ENCODE measurements around the gene RAD9A.

The RAD9A gene

DNA sequence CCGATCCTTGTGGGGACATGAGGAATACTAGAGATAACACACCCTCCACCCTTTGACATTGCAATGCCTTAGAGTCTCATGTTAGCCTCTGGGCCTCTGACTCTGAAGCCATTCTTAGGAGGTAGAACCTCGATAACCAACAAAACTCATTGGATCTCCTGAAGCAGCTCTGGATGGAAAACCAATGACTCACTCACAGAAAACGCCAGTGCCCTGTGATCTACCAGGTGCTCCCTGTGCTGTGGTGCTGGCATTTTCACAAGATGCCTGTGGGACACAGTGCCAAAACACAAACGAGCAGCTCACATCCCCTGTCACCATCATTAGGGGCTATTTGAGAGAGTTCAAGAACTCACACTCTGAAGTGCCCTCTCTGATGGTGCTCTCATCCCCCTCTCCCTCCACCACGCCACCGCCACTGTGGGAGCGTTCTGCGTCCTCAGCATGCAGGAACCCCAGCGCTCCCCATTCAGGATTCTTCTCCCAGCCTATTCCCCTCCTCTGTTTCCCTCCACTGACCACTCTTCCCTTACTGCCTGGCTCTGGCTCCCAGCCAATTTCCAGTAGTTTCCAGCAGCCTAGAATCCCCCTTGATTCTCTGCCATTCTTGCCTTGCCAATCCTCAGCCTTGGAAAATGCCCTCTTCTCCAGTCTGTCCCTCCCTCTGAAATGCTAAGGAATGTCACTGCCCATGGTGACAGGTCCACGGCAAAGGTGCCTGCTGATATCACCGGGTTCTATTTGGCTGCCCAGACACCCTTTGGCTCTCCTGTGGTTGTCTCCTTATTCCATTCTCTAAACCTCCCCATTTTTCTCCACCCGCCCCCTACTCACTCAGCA, 33.7 kb upstream of the RAD9A start:
- DNase-seq: no peak

DNA sequence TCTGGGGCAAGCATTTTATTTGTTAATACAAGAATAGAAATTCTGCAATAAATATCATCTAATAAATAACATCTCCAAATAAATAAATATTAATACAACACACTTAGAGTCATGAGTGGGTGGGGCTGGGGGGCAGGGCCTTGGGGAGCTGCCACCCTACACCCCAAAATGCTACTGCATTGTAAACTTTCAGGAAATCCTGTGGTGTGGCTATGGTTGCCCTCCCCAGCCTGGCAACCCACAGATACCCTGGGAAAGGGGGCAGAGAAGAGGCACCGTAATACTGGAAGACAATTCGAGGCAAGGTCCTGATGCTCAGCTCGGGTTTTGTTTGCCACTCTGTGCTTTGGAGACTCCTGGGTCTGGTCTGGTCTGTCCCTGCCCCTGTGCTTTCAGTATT, 27.6 kb upstream of the RAD9A start:
- no peak for DNase-seq

DNA sequence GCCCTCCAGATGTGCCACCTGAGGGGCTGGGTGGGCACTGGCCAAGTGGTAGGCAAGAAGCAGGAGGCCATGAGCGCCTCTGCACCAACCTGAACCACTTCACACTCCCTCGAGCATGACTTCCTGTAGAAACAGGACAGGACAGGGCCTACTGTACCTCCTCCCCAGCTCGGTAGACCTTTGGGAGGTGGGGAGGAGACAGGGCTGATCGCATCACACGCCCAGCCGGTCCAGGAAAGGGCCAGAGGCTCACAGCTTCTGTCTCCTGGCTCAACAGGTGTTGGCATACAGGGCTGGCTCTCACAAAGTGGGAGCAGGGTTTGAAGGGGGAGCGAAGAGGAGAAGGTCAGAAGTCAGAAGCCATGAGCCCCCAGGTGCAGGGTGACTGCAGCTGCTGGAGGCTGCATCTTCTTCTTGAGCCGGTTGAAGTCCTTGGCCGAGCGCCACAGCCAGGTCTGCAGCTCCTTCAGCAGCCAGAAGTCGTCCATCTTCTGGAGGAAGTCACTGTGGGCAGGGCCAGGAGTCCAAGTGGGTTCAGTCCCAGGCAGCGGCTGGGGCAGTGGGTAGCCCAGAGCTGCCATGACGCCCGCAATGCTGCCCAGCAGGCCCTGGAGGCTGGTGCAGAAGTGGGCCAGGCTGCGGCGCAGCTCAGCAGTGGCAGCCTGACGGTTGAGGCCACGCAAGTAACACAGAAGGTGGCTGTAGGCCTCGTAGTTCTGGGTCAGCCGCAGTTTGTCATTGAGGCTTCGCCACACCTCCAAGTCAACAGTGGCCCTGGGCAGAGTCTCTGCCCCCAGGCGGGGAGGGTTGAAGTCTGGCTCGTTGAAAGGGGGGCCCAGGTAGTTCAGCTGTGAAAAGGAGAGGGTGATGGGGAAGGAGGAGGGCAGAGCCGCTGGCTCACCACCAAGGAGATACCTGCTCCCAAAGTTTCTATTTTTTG, 26.7 kb upstream of the RAD9A start:
- DNase-seq: no peak

DNA sequence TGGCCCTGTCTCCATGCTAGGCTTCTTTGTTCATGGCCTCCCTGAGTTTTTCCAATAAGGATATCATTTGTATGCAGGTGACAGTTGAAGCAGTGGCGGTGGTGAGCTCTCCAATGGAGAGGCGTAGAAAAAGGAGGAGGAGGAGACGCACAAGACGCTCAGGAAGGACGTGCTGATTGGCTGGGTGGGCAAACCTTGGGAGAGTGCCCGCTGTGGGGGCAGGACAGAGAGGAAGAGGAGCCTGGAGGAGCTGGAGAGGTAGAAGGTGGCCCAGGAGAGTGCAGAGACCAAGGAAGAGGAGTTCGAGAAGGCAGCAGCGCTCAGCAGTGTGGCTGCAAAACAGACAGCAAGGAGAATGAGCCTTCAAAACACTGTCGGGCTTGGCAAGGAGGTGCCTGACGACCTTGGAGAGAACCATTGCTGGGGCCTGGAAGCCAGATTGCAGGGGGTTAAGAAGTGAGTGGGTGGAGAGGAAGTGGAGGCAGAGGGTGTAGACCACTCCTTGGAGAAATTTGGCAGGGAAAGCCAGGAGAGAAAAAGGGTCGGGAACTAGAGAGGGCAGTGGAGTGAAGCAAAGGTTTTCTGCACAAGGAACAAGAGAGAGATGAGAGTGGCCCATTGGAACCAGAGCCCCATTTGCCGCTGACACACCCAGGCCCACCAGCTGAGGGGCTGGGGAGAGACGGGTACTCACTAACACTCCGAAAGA, 25.9 kb upstream of the RAD9A start:
- DNase-seq: no peak

DNA sequence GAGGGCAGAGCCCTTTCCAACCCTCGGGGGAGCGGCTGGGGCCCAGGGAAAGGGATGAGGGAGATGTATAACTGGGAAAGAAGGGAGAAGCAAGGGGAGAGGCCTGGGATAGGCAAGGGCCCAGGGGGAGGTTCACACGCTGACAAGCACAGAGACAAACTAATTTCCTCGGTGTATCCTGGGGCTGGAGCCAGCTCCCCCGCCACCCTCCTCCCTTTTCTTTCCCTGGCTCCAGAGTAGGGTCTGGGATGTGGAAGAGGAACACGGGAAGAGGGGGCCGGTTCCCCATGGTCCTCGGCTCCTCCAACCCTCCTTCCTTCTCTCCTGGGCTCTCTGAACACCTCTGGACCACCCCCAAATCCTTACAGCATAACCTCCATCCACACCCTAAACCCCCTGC, 25.2 kb upstream of the RAD9A start:
- DNase-seq: no peak

DNA sequence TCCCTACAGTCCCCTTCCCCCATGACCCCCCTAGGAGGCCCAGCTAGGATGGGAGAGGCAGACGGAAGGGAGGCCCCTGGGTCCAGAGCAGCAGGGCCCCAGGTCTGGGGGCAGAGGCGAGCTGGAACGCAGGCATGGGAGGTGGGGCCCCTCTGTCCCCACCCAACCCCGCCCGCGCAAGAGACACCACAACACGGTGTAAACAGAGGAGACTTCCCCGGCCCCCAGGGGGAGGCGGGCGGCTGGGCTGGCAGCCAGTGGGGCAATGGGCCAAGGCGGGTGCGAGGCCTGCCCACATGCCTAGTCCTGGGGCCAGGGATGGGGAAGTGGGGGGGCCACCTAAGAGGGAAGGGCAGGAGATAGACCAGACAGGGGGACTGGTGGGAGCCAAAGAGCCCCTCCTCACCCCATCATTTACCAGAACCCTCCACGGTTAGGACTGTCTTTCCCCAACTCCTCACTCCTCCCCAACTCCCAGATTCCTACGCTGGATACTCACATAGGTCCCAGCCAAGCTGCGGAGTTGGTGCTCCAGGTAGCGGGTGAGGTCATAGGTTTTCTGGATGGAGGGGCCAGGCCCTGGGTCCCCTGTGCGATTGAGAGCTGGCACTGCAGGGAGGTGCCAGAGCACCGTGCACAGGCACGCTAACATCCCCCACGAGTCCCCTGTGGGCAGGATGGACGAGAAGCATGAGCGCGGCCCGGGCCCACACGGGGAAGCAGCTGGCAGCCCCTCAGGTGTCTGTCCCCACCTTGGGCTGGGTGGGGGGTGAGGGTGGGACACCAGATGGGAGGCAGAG, 24.6 kb upstream of the RAD9A start:
- DNase-seq: no peak

DNA sequence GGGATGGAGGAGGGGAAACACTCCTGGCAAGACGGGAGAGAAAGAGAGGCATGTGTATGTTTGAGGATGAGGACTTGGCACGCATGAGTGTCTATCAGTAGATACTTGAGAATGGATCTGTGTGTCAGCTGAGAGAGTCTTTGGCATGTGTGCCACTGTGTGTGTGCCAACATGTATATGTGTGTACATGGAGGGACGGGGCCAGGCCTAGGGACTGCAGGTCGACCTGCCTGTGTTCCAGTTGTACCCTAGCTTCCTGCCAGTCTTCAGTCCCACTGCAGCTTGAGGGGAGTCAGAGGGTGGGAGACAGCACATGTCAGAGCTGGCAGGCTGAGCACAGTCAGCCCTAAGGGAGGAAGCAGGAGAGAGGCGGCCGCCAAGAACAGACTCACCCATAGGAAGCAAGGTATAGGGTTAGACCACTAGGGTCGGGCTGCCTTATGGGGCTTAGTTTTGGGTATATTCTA, 24.0 kb upstream of the RAD9A start:
- DNase-seq: no peak

DNA sequence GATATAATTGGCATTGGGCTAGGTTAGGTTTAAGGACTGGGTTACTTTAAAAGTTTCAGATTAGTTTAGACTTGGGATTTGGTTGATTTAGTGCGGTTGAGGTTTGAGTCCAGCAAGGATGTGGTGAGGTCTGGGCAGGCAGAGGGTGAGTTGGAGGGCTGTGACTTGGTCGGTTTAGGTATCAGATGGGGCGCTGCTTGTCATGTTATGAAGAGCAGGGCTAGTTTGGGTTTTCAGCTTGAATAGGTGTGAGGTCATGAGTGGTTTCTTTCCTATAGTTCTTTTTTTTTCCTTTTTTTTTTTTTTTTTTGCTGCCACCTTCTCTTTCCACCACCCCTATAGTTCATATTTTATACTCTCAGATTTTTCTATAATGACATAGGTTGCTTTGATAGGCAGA, 23.2 kb upstream of the RAD9A start:
- DNase-seq: no peak

DNA sequence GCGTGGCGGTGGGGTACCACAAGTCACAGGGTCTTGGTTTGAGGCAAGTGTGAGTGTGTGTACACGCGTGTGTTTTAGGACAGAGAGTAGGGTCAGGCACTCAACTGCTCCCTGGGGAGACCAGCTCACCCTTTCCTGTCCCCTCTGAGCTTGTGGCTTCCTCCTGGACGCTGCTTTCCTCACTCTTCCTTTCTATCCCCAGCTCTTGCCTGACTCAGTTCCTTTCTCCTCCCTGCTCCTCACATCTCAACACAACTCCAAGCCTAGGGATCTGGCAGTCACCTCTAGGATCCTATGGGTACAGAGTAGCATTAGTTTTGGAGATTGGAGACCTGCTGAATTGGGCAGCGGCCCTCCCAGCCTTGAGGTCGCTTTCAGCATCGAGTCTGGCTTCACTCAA, 22.5 kb upstream of the RAD9A start:
- no peak for DNase-seq

DNA sequence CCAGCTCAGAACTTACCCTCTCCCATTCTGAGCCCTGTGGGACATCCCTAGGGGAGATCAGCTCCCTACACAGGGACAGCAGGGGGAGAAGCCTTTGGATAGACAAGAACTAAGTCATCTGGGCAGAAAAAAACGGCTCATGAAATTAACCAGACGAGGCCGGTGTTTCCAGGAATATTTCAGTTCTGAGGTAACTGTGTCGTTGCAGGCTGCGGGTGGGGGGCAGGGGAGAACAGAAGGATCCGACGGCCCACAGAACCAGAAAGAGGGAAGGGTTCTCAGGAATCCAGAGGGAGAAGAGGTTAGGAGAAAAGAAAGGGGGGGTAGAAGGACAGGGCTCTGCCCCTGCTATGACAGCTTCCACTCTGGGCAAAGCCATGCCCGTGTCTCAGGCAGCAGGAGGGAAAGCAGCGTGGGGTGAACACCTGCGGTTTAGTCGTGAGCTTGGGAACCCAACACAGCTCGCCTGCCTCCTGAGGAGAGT, 21.9 kb upstream of the RAD9A start:
- DNase-seq: no peak

DNA sequence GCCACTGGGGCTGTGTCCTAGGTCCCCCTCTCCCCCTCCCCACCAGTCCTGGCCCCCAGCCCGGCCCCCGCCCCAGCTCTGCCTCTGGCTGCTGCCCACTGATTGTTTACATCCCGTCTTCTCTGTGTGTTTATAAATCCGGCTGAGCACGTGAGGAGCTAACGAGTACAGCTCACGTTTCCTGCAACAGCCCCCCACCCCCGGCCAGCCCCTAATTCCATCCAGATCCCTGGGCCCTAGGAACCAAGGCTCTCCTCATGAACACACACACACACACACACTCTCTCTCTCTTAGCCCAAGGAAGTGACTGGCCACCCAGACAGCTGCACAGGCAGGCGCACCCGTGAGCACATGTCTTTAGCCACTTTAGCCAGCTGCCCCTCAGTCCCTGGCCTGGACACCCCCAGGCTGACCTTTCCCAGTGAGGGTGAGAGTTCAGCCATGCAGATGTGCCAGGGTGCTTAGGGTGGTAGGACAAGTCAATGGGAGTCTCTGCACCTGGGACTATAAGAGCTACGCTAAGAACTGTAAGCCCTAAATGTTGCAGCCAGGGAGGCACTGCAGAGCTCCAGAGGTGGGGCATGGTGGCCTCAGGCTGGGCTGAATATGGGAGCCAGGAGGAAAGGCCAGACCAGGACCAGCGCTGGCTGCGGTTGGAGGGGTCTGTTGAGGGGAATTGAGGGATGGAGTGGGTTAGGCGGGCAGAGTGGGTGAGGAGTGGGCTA, 21.3 kb upstream of the RAD9A start:
- no peak for DNase-seq

DNA sequence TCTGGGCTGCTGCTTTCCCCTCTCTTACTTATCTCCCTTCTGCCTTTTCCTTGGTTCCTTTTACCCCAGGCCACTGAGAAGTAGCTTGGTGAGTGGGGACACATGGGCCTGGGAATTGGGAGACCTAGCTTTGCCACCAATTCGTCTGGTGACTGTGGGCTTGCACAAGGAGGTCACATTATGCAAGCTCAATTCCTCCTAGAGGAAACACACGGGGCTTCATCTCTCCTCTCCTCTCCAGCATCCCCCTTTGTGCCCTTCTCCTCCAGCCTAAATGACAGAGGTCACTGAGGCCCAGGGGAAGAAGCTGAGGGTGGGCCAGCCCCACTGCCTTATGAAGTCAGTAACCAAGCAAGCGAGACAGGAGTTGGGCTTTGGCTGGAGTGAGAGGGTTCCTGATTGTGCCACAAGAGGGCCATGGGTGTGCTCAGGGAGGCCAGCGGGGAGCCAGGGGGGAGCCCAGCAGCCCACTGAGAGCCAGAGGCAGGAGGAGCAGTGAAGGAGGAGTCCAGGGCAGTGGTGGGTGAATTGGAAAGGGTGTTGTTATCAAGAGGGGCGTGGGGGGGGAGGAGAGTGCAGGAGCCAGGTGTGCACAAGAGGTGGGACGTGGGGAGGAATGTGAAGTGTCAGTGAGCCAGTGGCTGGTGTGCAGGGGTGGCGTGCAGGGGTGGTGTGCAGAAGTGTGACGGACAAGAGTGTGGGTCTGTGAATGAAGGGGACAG, 20.4 kb upstream of the RAD9A start:
- no peak for DNase-seq

DNA sequence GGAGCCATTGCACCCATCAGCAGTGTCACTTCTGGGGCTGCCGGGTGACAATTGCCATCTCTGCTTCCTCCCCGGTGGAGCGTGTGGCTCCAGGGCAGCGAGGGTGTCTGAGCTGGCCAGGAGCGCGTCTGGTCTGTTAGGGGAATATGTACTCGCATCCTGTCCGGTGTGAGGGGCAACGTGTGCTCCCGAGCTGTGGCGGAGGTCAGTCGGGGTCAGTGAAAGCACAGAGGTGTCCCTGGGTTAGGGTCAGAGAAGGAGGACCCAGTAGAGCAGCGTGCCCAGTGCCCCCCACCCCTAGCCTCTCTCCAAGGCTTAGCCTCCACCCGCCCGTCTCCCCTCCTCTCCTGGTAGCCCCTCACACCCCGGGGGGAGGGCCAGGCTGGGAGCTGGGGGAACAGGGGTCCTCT, 19.9 kb upstream of the RAD9A start:
- DNase-seq: no peak

DNA sequence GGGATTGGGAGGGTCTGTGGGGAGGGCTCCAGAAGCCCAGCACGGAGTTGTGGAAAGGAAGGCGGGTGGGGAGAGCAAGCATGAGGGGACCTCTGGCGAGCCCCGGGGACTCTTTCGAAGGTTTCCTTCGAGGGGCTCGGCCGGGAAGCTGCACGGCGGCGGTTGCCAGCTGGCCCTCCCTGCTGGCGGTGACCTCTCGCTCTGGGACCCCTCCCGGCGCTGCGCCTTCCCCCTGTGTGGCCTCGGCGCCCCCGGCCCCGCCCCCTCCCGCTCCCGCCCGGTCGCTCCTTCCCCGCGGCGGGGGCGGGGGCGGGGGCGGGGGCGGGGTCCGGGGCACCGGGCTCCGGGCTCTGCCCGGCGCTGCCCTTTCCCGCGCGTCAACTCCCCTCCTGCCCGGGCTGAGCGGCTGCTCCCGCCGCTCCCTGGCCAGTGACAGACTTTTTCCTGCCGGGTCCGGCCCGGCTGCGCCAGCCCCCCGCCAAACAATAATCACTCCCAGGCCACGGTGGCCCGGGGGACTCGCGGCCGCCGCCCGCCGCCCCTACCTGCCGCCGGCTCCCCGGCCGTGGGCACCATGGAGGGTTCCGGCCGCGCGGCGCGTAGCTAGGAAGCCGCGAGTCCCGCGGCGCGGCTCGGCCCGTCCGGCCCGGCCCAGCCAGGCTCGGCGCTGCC, 19.3 kb upstream of the RAD9A start:
- no peak for DNase-seq

DNA sequence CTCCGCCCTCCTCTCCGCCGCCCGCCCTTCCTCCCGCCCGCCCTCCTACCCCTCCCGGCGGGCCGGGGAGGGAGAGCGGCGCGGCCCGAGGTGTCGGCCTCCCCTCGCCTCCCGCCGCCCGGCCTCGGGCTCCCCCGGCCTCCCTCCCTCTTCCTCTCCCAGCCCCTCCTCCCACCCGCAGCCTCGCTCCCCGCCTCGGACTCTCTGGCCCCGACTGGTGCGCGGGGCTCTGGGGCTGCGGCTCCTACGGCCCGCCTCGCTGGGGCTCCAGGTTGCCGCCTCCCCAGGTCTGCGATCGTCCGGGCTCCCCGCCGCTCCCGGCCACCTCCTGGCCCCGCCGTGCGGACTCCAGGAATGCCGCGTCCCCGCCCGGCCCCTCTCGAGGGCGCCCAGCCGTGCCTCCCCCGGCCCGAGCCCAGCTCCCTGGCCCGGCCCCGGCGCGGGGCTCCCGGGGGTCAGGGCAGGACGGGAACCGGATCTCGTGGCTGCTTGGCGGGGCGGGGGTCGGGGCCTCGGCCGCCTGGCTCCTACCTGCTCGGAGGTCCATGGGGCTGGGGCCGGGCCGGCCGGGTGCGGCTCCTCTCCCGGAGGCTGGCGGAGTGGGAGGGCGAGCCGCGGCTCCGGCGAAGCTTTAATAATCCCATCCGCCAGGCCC, 18.7 kb upstream of the RAD9A start, which contains the start of gene CLCF1:
Gene CLCF1 (minus strand): TSS at position 606 of the 655 bp plus-strand sequence. CDS start 59 bp downstream, at position 547.
- DNase-seq: no peak

DNA sequence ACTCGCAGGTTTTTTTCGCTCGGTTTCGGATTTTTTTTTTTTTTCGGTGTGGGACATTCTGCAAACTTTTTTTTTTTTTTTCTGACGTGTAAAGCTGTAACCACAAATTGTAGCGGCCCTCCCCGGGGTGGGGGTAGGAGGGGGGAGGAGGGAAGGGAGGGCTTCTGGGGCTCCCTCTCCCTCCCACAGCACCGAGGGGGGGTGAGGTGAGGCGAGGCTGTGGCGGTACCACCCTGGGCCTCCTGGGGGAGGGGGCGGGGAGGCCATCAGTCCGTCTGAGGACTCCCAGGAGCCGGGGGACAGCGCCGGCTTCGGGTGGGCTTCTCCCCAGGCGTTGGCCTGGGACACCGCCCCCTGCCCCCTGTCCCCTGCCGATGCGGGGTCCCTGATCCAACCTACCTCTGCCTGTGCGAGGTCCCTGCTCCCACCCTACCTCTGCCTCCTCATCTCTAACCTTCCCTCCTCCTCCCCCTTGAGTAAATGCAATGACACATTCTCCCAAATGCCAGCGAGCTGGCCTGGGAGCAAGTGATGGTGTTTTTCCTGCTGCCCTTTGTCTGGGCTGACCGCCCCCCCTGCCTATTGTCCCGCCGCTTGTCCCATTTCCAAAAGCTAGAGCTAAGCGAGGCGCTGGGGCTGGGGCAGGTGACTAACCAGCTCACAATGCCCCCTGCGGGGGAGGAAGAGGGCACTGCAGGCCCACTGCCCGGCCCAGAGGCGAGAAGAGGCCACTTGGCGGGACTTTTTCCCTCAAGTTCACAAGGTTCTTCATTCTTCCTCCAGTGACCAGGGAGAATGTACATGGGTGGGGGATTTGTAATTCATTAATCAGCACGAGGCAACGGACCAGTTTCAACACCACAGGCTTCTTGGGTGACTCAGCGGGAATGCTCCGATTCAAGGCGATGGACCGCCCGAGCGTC, 17.9 kb upstream of the RAD9A start:
- no peak for DNase-seq

DNA sequence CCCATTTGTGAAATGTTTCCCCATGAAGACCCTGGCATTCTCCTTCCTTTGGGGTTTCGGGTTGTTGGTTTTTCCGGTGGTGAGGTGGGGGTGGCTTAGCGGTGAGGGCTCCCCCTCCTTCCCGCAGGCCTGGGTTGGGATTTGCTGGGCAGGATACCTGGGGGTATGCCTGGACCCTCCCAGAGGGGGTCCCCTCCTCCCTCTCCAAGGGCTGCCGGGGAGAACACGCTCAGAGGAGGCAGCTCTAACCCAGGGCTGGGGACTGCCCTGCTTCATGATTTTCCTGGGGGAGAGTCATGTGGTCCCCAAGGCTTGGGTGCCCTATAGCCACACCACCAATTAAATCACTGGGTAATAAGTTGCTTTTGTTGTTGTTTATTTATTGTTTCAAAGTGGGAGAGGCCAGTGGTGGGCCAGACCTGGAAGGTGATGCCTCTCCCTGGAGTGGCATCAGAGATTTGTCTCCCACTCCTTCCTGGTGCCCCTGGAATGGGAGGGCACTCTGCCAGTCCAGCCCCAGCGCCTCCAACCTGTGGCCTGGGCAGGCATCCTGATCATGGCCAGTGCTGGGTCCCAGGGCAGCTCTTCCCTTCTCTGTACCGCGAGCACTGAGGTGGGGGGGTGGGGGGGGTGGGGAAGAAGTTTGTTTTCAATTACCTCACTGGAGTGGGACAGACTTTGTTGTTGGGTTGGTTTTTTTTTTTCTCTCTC, 17.1 kb upstream of the RAD9A start:
- DNase-seq: no peak
